ENCODE data around the gene KCNV2. TPM values are rescaled to one million over a fixed set of nuclear protein-coding genes. Genes with fewer than 3 reads are reported as not detected.

The KCNV2 gene
- total RNA-seq, 3 donors from 2014 or later (not counting 1 experiment from before 2014, with no cell fraction given), result not detected

DNA sequence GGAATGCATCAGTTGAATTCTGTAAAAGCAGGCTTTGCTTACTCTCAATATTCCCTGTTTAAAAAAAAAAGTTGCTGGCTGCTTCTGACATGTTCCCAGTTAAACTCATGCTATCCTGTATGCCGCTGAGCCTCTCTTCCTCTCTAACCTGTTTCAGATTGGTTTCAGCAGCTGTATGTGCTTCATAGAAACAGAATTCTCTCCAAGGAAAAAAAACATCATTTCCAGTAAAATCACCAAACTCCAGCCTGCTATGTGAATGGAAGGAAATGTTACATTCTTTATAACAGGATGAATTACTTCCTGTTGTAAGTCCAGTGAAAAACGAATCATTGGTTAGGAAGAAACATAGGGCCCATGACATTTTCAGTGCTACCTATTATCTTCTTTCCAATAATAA is 25.7 kb upstream of the KCNV2 start:
- WGBS (ENCODE audit: insufficient coverage), result 57% methylated on average over 2 of the region's 2 CpGs
- Histone ChIP-seq H3K9me3 (ENCODE audit: control insufficient read depth, insufficient read depth, low read length) (no peaks in the 10 kb centered on the region), H3K4me1 (ENCODE audit: control insufficient read depth, insufficient read depth, low read length) (no peaks in the 10 kb centered on the region), H3K36me3 (ENCODE audit: control insufficient read depth, insufficient read depth, low read length) (no peaks in the 10 kb centered on the region), H3K27me3 (ENCODE audit: control insufficient read depth, insufficient read depth, low read length) (no peaks in the 10 kb centered on the region), H3K4me3 (ENCODE audit: low read length) (no peak overlapping the region), H3K27ac (ENCODE audit: low read length) (no peak overlapping the region)
- TF ChIP-seq, protein P1, sequence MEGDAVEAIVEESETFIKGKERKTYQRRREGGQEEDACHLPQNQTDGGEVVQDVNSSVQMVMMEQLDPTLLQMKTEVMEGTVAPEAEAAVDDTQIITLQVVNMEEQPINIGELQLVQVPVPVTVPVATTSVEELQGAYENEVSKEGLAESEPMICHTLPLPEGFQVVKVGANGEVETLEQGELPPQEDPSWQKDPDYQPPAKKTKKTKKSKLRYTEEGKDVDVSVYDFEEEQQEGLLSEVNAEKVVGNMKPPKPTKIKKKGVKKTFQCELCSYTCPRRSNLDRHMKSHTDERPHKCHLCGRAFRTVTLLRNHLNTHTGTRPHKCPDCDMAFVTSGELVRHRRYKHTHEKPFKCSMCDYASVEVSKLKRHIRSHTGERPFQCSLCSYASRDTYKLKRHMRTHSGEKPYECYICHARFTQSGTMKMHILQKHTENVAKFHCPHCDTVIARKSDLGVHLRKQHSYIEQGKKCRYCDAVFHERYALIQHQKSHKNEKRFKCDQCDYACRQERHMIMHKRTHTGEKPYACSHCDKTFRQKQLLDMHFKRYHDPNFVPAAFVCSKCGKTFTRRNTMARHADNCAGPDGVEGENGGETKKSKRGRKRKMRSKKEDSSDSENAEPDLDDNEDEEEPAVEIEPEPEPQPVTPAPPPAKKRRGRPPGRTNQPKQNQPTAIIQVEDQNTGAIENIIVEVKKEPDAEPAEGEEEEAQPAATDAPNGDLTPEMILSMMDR (IDR thresholded peaks at IDR 0.05), result no peak
- Mint-ChIP-seq H3K36me3 (no peaks in the 10 kb centered on the region), H3K27ac (no peak overlapping the region), H3K27me3 (ENCODE audit: low read depth in 2 of 2) (no peaks in the 10 kb centered on the region), H3K4me3 (no peak overlapping the region), H3K9me3 (no peaks in the 10 kb centered on the region), H3K4me1 (no peaks in the 10 kb centered on the region)
- ATAC-seq, result no peak
- intact Hi-C loops (cut with micrococcal nuclease), result no loop called here
- no peak for DNase-seq

DNA sequence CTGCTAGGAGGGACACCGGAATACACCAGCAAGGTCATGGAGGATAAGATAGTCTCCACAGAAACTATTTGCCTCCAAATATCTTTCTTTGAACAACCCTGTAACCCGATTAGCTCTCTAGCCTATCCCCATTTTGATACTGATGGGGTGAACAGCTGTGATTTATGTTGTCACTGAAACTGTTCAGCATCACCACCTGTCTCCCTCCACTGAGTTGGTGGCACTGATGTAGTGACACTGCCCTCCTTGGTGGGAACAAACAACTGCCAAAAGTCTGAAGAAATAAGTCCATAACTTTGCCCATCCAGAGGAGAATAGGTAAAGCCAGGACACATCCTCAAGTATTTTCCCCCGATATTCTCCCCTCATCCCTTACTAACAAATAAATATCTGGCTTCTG is 24.3 kb upstream of the KCNV2 start:
- TF ChIP-seq, protein P1 (IDR thresholded peaks at IDR 0.05), result no peak
- ATAC-seq (no peak), DNase-seq (no peak)
- Mint-ChIP-seq H3K4me3 (no peak overlapping the region), H3K36me3 (no peaks in the 10 kb centered on the region), H3K27me3 (ENCODE audit: low read depth in 2 of 2) (no peaks in the 10 kb centered on the region), H3K9me3 (no peaks in the 10 kb centered on the region), H3K27ac (no peak overlapping the region), H3K4me1 (no peaks in the 10 kb centered on the region)
- H3K4me1 ChIP-seq (ENCODE audit: control insufficient read depth, insufficient read depth, low read length), result no peaks in the 10 kb centered on the region
- 87% methylated on average over 3 of the region's 3 CpGs for WGBS (ENCODE audit: insufficient coverage)
- intact Hi-C loops (cut with micrococcal nuclease), result no loop called here
- no peak overlapping the region for H3K27ac ChIP-seq (ENCODE audit: low read length)
- no peaks in the 10 kb centered on the region for H3K36me3 ChIP-seq (ENCODE audit: control insufficient read depth, insufficient read depth, low read length)
- H3K9me3 ChIP-seq (ENCODE audit: control insufficient read depth, insufficient read depth, low read length), result no peaks in the 10 kb centered on the region
- no peak overlapping the region for H3K4me3 ChIP-seq (ENCODE audit: low read length)
- no peaks in the 10 kb centered on the region for H3K27me3 ChIP-seq (ENCODE audit: control insufficient read depth, insufficient read depth, low read length)

GRCh38 chr9:2697492-2697891 is 19.8 kb upstream of the KCNV2 start:
- H3K4me3 Mint-ChIP-seq, result no peak overlapping the region
- Histone ChIP-seq H3K4me1 (ENCODE audit: control insufficient read depth, insufficient read depth, low read length) (no peaks in the 10 kb centered on the region), H3K4me3 (ENCODE audit: low read length) (no peak overlapping the region), H3K36me3 (ENCODE audit: control insufficient read depth, insufficient read depth, low read length) (no peaks in the 10 kb centered on the region), H3K9me3 (ENCODE audit: control insufficient read depth, insufficient read depth, low read length) (no peaks in the 10 kb centered on the region), H3K27me3 (ENCODE audit: control insufficient read depth, insufficient read depth, low read length) (no peaks in the 10 kb centered on the region), H3K27ac (ENCODE audit: low read length) (no peak overlapping the region)
- DNase-seq (no peak), ATAC-seq (no peak)
- H3K9me3 Mint-ChIP-seq, result no peaks in the 10 kb centered on the region
- H3K4me1 Mint-ChIP-seq, result peaks cover 0 to 5% of the 10 kb centered on the region in 2 donors
- no peaks in the 10 kb centered on the region for H3K36me3 Mint-ChIP-seq
- H3K27me3 Mint-ChIP-seq (ENCODE audit: low read depth in 2 of 2), result no peaks in the 10 kb centered on the region
- H3K27ac Mint-ChIP-seq, result no peak overlapping the region
- TF ChIP-seq, protein P1 (IDR thresholded peaks at IDR 0.05), result no peak
- intact Hi-C loops (cut with micrococcal nuclease), result no loop called here
- 81% methylated on average over 3 of the region's 3 CpGs for WGBS (ENCODE audit: insufficient coverage)

- TF ChIP-seq, protein P1 (IDR thresholded peaks at IDR 0.05), result no peak
- H3K36me3 Mint-ChIP-seq, result no peaks in the 10 kb centered on the region
- Histone ChIP-seq H3K9me3 (ENCODE audit: control insufficient read depth, insufficient read depth, low read length) (no peaks in the 10 kb centered on the region), H3K27me3 (ENCODE audit: control insufficient read depth, insufficient read depth, low read length) (no peaks in the 10 kb centered on the region), H3K4me1 (ENCODE audit: control insufficient read depth, insufficient read depth, low read length) (no peaks in the 10 kb centered on the region), H3K27ac (ENCODE audit: low read length) (no peak overlapping the region), H3K36me3 (ENCODE audit: control insufficient read depth, insufficient read depth, low read length) (no peaks in the 10 kb centered on the region), H3K4me3 (ENCODE audit: low read length) (no peak overlapping the region)
- WGBS (ENCODE audit: insufficient coverage), result 86% methylated on average over 6 of the region's 6 CpGs
- no peaks in the 10 kb centered on the region for H3K9me3 Mint-ChIP-seq
- intact Hi-C loops (cut with micrococcal nuclease), result no loop called here
- H3K4me3 Mint-ChIP-seq, result no peak overlapping the region
- DNase-seq (no peak), ATAC-seq (no peak)
- no peak overlapping the region for H3K27ac Mint-ChIP-seq
- no peaks in the 10 kb centered on the region for H3K27me3 Mint-ChIP-seq (ENCODE audit: low read depth in 2 of 2)
- H3K4me1 Mint-ChIP-seq, result peaks cover 0 to 5% of the 10 kb centered on the region in 2 donors
These were observed 16.9 kb upstream of the KCNV2 start for GRCh38 chr9:2700398-2700797.

All from natural killer cell (primary cell).